Measurements from ENCODE around the gene TRPM1. TPM values are rescaled to one million over a fixed set of nuclear protein-coding genes. Genes with fewer than 3 reads are reported as not detected.

Gene TRPM1
- 0.25 and 0.26 TPM in 2 replicates for total RNA-seq

DNA sequence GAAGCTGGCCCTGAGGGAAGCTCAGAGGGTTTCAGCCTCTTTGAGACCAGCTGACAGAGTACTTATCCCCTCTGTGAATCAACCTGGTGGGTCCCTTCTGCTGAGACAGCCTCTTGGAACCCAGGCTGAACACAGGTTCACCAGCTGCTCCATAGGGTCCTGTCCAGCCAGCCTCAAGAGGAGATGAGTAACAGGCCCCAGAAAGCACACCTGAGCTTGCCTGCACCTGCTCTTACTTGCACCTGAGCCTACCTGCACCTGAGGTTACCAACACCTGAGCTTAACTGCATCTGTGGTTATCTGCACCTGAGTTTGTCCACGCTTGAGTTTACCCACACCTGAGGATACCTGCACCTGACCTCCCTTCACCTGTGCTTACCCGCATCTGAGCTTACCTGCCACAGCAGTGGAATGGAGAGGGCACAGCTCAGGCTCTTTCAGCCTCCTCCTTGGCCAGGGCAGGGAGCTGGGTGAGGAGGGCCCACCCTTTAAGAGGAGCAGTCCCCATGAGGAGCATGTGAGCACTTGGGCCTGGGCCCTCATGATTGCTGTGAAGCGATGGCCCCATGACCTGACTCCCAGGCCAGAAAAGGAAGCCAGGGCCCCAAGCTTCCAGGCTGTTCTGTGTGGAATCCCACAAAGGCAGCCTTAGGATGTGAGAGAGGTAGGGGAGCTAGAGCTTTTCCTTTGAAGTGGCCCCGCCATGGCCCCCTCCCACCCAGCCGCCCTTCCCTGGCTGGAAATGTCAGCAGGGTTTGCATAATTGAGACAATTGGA, at the start of gene TRPM1:
TRPM1 (minus strand) TSS at position 464 of the 777 bp plus-strand sequence. CDS start 20,370 bp downstream, outside the sequence.
- no peak for DNase-seq (ENCODE audit: low read depth, low spot score)

DNA sequence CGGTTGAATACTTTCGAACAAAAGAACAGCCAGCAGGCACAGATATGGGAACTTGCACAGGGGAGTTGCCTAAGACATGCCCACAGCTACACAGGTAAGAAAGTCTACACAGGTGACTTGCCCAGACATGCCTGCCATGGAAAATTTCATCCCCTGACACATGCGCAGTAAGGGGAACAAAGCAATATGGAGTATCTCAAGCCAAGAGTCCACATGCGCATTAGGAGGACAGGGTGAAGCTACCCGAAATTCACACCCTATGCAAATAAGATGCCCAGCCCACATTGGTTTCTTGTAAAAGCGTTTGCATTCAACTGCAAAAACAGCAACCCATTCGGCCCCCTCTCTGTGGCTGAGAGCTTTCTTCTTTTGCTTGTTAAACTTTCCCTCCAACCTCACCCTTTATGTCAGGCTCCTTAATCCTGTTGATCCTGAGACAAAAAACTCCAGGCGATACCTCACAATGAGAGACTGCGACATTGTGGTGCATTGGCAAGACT, 49.3 kb upstream of the TRPM1 start:
- no peak for DNase-seq (ENCODE audit: low read depth, low spot score)

GRCh38 chr15:31149987-31150386, 48.5 kb upstream of the TRPM1 start:
- no peak for DNase-seq (ENCODE audit: low read depth, low spot score)

- no peak for DNase-seq (ENCODE audit: low read depth, low spot score)
Observed at GRCh38 chr15:31149088-31149505, 47.6 kb upstream of the TRPM1 start.

DNA sequence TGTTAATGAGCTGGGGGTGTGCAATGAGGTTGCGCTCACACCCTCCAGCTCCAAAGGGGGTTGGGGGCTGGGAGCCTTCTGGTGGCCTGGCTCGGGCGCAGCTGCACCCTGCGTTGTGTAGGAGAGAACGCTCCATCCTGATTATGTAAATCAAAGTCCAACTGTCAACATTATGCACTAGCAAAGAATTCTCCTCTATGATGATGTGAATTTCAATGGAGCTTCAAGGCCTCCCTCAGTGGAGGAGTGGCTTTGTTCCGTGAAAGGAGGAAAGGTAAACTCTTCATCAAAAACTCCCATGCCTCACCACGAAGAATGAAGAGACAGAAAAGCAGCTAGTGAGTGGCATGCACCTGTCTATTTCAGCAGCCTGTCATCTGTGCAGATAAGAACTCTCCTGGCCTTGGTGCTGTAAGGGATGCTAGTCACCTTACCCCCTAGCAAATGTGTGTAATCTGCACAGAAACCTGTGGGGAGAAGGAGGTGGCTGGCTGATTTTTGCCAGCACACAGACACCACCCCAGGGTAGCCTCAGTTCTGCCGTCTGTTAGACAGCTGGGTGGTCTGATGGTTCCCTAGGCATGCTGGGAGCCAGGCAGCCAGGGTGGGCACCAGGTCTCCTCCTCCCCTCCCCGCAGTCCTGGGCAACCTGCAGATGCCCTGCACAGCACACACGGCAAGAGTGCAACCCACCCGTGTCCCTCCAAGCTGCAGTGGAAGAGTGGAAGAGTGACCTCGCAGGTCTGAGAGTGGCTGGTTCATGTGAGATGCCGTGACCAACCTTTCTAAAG, 47.0 kb upstream of the TRPM1 start:
- no peak for DNase-seq (ENCODE audit: low read depth, low spot score)

DNA sequence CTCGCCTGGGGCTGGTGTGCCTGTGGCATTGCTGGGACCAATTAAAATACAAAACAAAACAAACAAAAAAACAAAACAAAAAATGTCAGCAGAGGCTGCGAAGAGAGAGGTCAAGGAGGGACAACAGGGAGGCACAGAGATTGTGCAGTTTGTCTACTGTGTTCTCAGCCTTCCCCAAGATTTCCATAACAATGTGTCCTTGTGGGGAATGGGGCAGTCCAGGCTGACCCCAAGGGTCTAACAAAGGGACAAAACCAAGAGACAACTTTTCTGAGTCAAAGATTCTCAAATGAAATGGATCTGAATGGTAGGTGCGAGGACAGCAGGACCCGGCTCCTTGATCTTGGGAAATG, 46.4 kb upstream of the TRPM1 start:
- DNase-seq (ENCODE audit: low read depth, low spot score), result no peak

DNA sequence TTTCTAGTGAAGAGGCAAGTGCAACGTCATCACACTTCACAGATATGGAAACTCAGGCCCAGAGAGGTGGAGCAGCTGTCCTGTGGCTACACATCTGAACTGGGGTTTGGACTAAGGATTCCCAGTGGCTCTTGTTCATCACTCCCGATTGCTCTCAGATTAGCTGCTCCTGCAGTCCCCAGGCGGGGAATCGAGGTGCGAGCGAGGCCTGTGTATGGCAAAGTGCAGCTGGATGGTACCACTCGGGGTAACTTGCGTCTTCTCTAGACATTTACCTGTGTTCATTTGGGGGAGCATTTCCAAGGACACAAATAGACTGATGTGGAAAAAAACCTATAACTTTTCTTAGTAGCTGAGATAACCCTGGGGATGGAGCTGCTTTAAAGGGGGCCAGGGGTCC, 45.9 kb upstream of the TRPM1 start:
- DNase-seq (ENCODE audit: low read depth, low spot score), result no peak

GRCh38 chr15:31145271-31145911, 43.9 kb upstream of the TRPM1 start:
- DNase-seq (ENCODE audit: low read depth, low spot score), result no peak

- DNase-seq (ENCODE audit: low read depth, low spot score), result no peak
Observed at GRCh38 chr15:31141792-31142191, 40.3 kb upstream of the TRPM1 start.

DNA sequence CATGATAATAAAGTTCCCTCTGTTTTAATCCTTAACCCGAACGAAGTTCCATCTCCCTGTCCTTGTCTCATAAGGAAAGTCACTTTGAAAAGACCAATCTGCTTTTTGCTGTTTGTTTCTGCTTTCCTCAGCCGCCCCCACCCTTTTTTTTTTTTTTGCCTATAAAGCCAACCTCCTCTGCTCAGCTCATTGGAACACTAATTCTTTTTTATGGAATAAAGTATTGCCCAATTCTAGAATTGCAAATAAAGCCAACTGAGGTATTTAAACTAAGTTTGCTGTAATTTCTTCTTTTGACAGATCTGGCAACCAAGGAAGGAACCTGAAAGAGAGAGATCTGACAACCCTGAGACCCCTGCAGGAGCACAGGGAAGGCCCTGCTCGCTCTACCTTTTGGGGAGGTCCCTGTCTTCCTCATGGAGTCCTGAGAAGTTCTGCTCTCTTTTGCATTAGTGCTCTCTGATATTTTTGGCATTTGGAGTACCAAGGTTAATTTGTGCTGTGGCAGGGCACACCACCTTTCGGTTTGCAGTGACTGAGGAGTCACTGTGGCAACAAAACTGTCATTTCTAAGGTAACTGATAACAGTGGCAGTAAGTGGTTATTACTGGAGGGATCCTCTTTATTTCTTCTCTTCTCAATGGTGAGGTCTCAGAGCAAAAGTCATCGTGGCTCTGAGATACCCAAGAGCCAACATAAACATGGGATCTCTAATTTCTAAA, 35.2 kb upstream of the TRPM1 start:
- DNase-seq (ENCODE audit: low read depth, low spot score), result no peak

DNA sequence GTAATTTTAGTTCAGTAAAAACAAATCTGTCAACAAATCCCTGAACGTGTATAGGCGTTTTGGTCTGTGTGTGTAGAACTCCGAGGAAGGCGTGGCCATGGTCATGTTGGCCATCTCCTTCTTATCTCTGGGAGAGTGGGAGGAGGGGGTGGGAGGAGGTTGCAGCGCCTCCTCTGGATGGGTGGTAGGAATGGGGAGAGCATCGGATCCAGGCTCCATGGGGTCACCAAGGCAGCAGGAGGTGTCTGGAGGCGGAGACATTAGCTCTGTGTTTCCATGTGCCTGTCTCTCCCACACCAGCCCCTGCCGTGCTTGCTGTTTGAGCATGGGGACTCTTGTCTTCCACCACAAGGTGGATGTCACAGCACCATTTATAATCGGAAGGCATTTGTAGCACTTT, 34.5 kb upstream of the TRPM1 start:
- no peak for DNase-seq (ENCODE audit: low read depth, low spot score)

DNA sequence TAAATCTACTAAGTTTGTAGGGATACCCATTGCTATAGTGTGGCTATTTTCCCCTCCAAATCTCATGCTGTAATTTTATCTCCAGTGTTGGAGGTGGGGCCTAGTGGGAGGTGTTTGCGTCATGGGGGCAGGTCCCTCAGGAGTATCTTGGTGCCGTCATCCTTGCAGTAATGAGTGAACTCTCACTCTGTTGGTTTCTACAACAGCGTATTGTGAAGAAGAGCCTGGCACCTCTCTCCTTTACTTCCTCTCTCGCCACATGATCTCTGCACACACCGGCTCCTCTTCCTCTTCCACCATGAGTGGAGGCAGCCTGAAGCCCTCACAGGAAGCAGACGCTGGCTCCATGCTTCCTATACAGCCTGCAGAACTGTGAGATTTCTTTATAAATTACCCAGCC, 34.0 kb upstream of the TRPM1 start:
- no peak for DNase-seq (ENCODE audit: low read depth, low spot score)

- DNase-seq (ENCODE audit: low read depth, low spot score), result no peak
Observed at GRCh38 chr15:31133890-31134289, 32.4 kb upstream of the TRPM1 start.

GRCh38 chr15:31131853-31132375, 30.4 kb upstream of the TRPM1 start:
- DNase-seq (ENCODE audit: low read depth, low spot score), result no peak

- no peak for DNase-seq (ENCODE audit: low read depth, low spot score)
Observed at GRCh38 chr15:31130576-31131237, 29.2 kb upstream of the TRPM1 start.

DNA sequence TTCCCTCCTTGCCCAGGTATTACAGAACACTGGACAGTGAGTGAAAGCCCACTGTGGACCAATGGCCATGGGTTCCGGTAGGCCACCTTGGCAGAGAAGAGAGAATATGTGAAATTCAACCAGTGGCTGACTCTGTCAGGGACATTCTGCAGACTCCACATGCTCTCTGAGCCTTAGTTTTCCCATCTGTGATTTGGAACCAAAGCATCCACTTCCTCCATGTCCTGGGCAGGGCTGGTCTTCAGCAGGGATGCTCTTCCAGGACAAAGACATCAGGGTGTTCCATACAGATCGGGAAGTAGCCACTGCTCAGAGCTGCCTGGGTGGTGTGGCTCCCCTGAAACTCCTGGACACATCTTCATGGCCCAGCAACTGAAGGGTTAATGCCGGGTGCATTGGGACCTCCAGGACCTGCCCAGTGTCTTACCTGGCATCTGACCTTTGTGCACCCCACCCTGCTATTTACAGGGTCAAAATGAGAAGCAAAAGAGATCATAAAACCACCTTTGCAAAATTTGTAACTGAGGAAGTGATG, 28.3 kb upstream of the TRPM1 start:
- DNase-seq (ENCODE audit: low read depth, low spot score), result no peak

GRCh38 chr15:31128919-31129768, 27.6 kb upstream of the TRPM1 start:
- DNase-seq (ENCODE audit: low read depth, low spot score), result peak; percentile 11

GRCh38 chr15:31128477-31128876, 27.0 kb upstream of the TRPM1 start:
- no peak for DNase-seq (ENCODE audit: low read depth, low spot score)

DNA sequence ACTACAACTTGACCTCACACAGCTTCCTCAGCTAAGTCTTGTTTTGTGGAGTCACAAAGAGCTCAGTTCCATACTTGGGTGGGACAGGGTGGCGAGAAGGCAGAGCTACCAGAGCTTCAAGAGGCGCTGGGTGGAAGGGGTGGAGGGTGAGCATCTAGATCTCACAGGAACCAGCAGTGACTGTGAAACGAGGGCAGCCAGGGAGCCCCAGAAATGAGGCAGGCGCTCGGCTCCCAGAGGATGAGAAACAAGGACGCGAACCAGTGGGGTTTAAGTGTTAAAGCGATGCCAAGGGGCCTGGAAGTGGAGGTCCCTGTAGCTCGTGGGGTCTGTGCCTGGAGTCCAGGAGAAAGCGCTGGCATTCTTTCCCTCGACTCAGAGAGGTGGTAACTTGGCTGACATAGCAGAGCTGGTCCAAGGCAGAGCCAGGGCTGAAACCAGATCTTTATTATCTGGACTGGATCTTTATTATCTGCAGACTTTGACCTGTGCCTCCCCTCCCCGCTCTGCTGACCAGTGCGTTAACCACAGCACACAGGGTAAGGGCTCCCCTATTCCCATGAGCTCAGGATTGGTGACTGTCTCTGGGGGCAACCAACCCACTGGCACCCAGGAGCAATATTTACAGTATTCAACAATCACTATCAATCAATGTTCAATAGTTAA, 26.2 kb upstream of the TRPM1 start:
- no peak for DNase-seq (ENCODE audit: low read depth, low spot score)
